HepG2 (cell line): ENCODE data around the gene SPRR3. TPM values are rescaled to one million over a fixed set of nuclear protein-coding genes. Genes with fewer than 3 reads are reported as not detected.

Source experiments
- ATAC-seq: fragments of 200-7000 bp; cut with Tn5 transposase; 3 replicates; pipeline ENCODE4 v1.9.1; 2020; ENCODE audit warnings: mild to moderate bottlenecking, moderate library complexity
- BruUV-seq: library from RNA; stranded (reverse); fragments of 400-500 nt; replicated peaks from 2 replicates; lab custom pipeline; 2021; lab: Mats Ljungman, UMichigan
- CTCF ChIA-PET: fragments of 300-600 bp; formaldehyde crosslinking; extraction: SDS; loops from one replicate; lab custom pipeline; 2021; ENCODE audit warnings: low total read pairs, inconsistent platforms, low intra/inter-chr PET ratio; lab: Yijun Ruan, JAX
- POLR2A ChIA-PET: fragments of 350-600 bp; sonication (Branson Sonifier 250); formaldehyde crosslinking; loops from one replicate; lab custom pipeline; 2020; ENCODE audit warnings: antibody characterized with exemption, inconsistent platforms; lab: Yijun Ruan, JAX
- DNase-seq: peaks from one replicate; pipeline ENCODE4 v3.0.0-alpha.2; 2015; ENCODE audit warnings: low spot score
- FAIRE-seq: peaks from 3 replicates; lab custom pipeline; 2011; peaks lifted over from hg19 to GRCh38; lab: Jason Lieb, UNC
- H2AFZ ChIP-seq: one replicate; pipeline ENCODE4 v1.6.1; 2011; ENCODE audit warnings: low read length, inconsistent platforms
- H3K27ac ChIP-seq: fragments of 300-600 bp; 3 replicates; pipeline ENCODE4 v1.8.0; 2011; ENCODE audit warnings: mixed run types, mild to moderate bottlenecking, mixed read lengths, low read length, inconsistent platforms; ENCODE audit not compliant: insufficient read depth; ENCODE audit errors: extremely low read length
- H3K27me3 ChIP-seq, 2 experiments: fragments of 200-600 bp in 1 of 2; 2 replicates in 1 of 2; 3 replicates in 1 of 2; pipeline versions ENCODE4 v1.6.0 to v1.8.0; 2011; ENCODE audit warnings: low read length in 2 of 2, mild to moderate bottlenecking in 2 of 2, moderate library complexity in 2 of 2, inconsistent platforms in 1 of 2; ENCODE audit not compliant: insufficient read depth in 2 of 2, control insufficient read depth in 1 of 2
- H3K36me3 ChIP-seq, 2 experiments: fragments of 200-600 bp in 1 of 2; replicated peaks in 1 of 2; 2 replicates in 1 of 2; 3 replicates in 1 of 2; pipeline versions ENCODE4 v1.5.1 to v1.8.0; 2011; ENCODE audit warnings: low read length in 2 of 2, inconsistent platforms in 1 of 2; ENCODE audit not compliant: insufficient read depth in 2 of 2, control insufficient read depth in 1 of 2
- H3K4me1 ChIP-seq: 2 replicates; pipeline ENCODE4 v1.5.1; 2012; ENCODE audit warnings: low read length, inconsistent platforms; ENCODE audit not compliant: insufficient read depth
- H3K4me2 ChIP-seq: 2 replicates; pipeline ENCODE4 v1.6.0; 2011; ENCODE audit warnings: low read depth, low read length, inconsistent platforms
- H3K4me3 ChIP-seq, 3 experiments: fragments of 200-600 bp in 1 of 3; sonication (generic), shearing (Covaris generic) in 1 of 3; replicated peaks in 1 of 3; 2 replicates each; pipeline ENCODE4 v1.5.1; 2011 to 2016; ENCODE audit warnings: low read length in 3 of 3, inconsistent platforms in 2 of 3, low read depth in 2 of 3, mild to moderate bottlenecking in 2 of 3, control low read depth in 1 of 3, mixed read lengths in 1 of 3; ENCODE audit not compliant: insufficient read depth in 1 of 3
- H3K79me2 ChIP-seq: one replicate; pipeline ENCODE4 v1.6.1; 2011; ENCODE audit warnings: low read length, inconsistent platforms; ENCODE audit not compliant: insufficient read depth
- H3K9ac ChIP-seq: 2 replicates; pipeline ENCODE4 v1.6.0; 2011; ENCODE audit warnings: mild to moderate bottlenecking, low read depth, low read length, inconsistent platforms; ENCODE audit not compliant: insufficient read depth
- H3K9me3 ChIP-seq: 2 replicates; pipeline ENCODE4 v1.5.1; 2012; ENCODE audit warnings: mild to moderate bottlenecking, low read length
- H4K20me1 ChIP-seq: 2 replicates; pipeline ENCODE4 v1.6.0; 2011; ENCODE audit warnings: inconsistent platforms, mild to moderate bottlenecking, low read length, moderate library complexity; ENCODE audit not compliant: insufficient read depth
- CBX1 ChIP-seq: IDR thresholded peaks from one replicate; pipeline ENCODE4 v1.6.1; 2016; ENCODE audit warnings: antibody characterized with exemption, low read depth
- GATAD1 ChIP-seq: IDR thresholded peaks from 2 replicates; pipeline ENCODE4 v1.6.1; 2016; ENCODE audit warnings: missing genetic modification reagents, missing compliant biosample characterization
- RFX3 ChIP-seq: IDR thresholded peaks from 2 replicates; pipeline ENCODE4 v1.6.1; 2016; ENCODE audit warnings: missing biosample characterization, missing genetic modification reagents
- STAG1 ChIP-seq: sonication (generic); formaldehyde crosslinking; IDR thresholded peaks from 2 replicates; pipeline ENCODE4 v1.4.0; 2020; ENCODE audit warnings: missing genetic modification reagents
- TEAD3 ChIP-seq: optimal IDR thresholded peaks from 2 replicates; pipeline ENCODE3; 2016; ENCODE audit warnings: borderline replicate concordance
- ZNF335 ChIP-seq: sonication (generic); formaldehyde crosslinking; IDR thresholded peaks from 2 replicates; pipeline ENCODE4 v1.4.0; 2020; ENCODE audit warnings: missing genetic modification reagents
- ZNF382 ChIP-seq: sonication (generic); formaldehyde crosslinking; IDR thresholded peaks from 2 replicates; pipeline ENCODE4 v1.5.0; 2020; ENCODE audit warnings: missing genetic modification reagents, mild to moderate bottlenecking, borderline replicate concordance
- whole genome bisulfite sequencing: methylation state at CpG from one replicate; pipeline ENCODE4 v1.1.6; 2017; ENCODE audit warnings: low lambda C conversion rate; 5-methylcytosine and 5-hydroxymethylcytosine counted together
- in situ Hi-C: cut with HindIII; loops from 2 replicates; pipeline ENCODE4 v1.10.0; 2017; ENCODE audit warnings: low pct_unique_long_range_greater_than_20kb; ENCODE audit not compliant: extremely low pct_ligation_motif_present
- intact Hi-C: fragments of 100-400 bp; cut with micrococcal nuclease; formaldehyde crosslinking; loops from one replicate; pipeline ENCODE4 v1.10.0; 2022; ENCODE audit not compliant: unreplicated experiment
- polyA plus RNA-seq, 8 experiments: library from polyadenylated mRNA; depleted of rRNA in 3 of 8; stranded (reverse) in 7 of 8; unstranded in 1 of 8; fragments of >200 nt; fragmentation: Illumina TruSeq in 4 of 8; extraction: Trizol in 4 of 8; gene quantifications; 2 replicates each; pipeline versions ENCODE4 v1.2.1 to v1.2.3, GENCODE V29; 2011 to 2016; ENCODE audit warnings: low read depth in 4 of 8, missing spikeins in 1 of 8, mixed read lengths in 1 of 8; ENCODE audit not compliant: insufficient read depth in 1 of 8
- total RNA-seq, 5 experiments: library from RNA; depleted of rRNA; stranded (reverse); fragments of >200 nt; fragmentation: Illumina TruSeq; extraction: Trizol; gene quantifications; 2 replicates each; pipeline ENCODE4 v1.2.3, GENCODE V29; 2016; ENCODE audit warnings: low read depth in 1 of 5
- TF ChIP-seq, protein P1 (sequence below): sonication (generic); formaldehyde crosslinking; IDR thresholded peaks from 2 replicates; pipeline ENCODE4 v1.4.0; 2020; ENCODE audit warnings: low read depth, mild to moderate bottlenecking, missing genetic modification reagents
- TF ChIP-seq, protein P2 (sequence below): sonication (generic); formaldehyde crosslinking; IDR thresholded peaks from 2 replicates; pipeline ENCODE4 v1.8.0; 2022; ENCODE audit warnings: low read depth, missing genetic modification reagents
- TF ChIP-seq, protein P3 (sequence below): sonication (generic); formaldehyde crosslinking; IDR thresholded peaks from 2 replicates; pipeline ENCODE4 v1.8.0; 2023; ENCODE audit warnings: mild to moderate bottlenecking, missing genetic modification reagents

The SPRR3 gene
- total and polyA plus RNA-seq, 2 of the 13 experiments (the other 11 are each of a cell fraction or from before 2014, with no cell fraction given), result not detected

DNA sequence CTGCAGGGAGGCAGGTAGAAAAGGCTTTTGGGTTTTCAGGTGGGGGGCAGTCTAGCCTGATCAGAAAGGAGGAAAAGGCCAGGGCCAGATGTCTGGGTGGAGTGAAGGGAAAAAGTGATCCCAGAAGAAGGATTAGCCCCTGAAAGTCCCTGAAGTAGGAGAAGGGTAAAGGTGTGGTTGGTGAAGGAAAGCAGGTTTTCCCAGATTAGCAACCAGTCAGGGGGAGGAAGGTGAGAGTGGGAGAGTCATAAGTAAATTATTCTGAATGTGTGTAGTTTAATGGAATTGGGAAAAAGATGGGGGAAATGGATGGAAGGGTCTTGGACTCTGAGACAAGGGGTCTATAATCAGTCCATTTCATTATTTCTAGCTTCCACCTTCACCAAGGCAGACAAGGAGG is 18.3 kb upstream of the SPRR3 start (continued):
- TF ChIP-seq, protein P1, sequence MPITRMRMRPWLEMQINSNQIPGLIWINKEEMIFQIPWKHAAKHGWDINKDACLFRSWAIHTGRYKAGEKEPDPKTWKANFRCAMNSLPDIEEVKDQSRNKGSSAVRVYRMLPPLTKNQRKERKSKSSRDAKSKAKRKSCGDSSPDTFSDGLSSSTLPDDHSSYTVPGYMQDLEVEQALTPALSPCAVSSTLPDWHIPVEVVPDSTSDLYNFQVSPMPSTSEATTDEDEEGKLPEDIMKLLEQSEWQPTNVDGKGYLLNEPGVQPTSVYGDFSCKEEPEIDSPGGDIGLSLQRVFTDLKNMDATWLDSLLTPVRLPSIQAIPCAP (CRISPR knock-in tag), result no peak
- no peak for TF ChIP-seq ZNF335 (CRISPR knock-in tag)
- TF ChIP-seq CBX1, result no peak
- TF ChIP-seq, protein P2, sequence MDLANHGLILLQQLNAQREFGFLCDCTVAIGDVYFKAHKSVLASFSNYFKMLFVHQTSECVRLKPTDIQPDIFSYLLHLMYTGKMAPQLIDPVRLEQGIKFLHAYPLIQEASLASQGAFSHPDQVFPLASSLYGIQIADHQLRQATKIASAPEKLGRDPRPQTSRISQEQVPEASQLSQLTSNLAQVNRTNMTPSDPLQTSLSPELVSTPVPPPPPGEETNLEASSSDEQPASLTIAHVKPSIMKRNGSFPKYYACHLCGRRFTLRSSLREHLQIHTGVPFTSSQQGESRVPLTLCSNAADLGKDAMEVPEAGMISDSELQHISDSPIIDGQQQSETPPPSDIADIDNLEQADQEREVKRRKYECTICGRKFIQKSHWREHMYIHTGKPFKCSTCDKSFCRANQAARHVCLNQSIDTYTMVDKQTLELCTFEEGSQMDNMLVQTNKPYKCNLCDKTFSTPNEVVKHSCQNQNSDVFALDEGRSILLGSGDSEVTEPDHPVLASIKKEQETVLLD (CRISPR knock-in tag), result no peak
- no peak for TF ChIP-seq RFX3 (CRISPR knock-in tag)
- TF ChIP-seq, protein P3, sequence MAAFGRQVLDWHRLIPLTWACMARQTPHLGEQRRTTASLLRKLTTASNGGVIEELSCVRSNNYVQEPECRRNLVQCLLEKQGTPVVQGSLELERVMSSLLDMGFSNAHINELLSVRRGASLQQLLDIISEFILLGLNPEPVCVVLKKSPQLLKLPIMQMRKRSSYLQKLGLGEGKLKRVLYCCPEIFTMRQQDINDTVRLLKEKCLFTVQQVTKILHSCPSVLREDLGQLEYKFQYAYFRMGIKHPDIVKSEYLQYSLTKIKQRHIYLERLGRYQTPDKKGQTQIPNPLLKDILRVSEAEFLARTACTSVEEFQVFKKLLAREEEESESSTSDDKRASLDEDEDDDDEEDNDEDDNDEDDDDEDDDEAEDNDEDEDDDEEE (CRISPR knock-in tag), result no peak
- no peak for TF ChIP-seq ZNF382 (CRISPR knock-in tag)
- no peak for TF ChIP-seq GATAD1 (CRISPR knock-in tag)
- no peak for TF ChIP-seq TEAD3 (CRISPR knock-in tag)
- TF ChIP-seq, all 625 proteins: peak for 0

DNA sequence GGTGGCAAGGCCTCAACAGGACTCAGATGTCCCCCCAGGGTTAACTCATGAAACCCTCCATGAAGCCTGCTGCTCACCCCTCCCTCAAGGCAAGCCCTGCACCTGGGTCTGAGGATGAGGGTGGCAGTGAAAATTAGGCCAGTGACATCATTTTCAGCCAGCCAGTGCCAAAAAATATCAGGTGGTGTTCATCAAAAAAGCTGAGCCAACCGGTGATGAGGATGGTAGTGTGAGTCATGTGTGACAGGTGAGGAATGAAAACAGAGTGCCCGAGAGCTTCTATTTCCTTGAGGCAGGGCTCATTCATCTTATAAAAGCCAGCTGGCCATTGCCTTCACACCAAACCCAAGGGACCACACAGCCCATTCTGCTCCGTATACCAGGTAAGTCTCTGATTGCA is 17.8 kb upstream of the SPRR3 start, which contains the start of gene SPRR1A:
Gene SPRR1A, plus strand, starts transcription at position 339 of the 400 bp plus-strand sequence. CDS start 1,150 bp downstream, outside the sequence.
- no TSS peak for BruUV-seq
- 6% methylated on average over 3 of the region's 3 CpGs for WGBS
- in situ Hi-C loops, result no loop called here
- no peaks in the 10 kb centered on the region for H3K27me3 ChIP-seq
- intact Hi-C loops, result no loop called here
- H3K9me3 ChIP-seq, result no peaks in the 10 kb centered on the region
- H3K4me2 ChIP-seq, result no peak within 1 kb of the TSS
- no peaks in the 10 kb centered on the region for H4K20me1 ChIP-seq
- H3K27ac ChIP-seq, result no peak within 1 kb of the TSS
- no peak for FAIRE-seq
- no peak for TF ChIP-seq STAG1
- TF ChIP-seq, all 625 proteins: peak for 0
- DNase-seq (no peak), ATAC-seq (no peak)
- Histone ChIP-seq H2AFZ (no peak within 1 kb of the TSS), H3K79me2 (no peaks in the 10 kb centered on the region), H3K4me3 (no peak within 1 kb of the TSS), H3K4me1 (no peaks in the 10 kb centered on the region), H3K36me3 (no peaks in the 10 kb centered on the region), H3K9ac (no peak within 1 kb of the TSS)
- ChIA-PET CTCF (no interaction called here), POLR2A (no interaction called here)
